Esophagus squamous epithelium (tissue), 5 donors: Measurements from ENCODE around the gene CCNDBP1. TPM values are rescaled to one million over a fixed set of nuclear protein-coding genes. Genes with fewer than 3 reads are reported as not detected.

Experiments used
- DNase-seq: peaks from one replicate; lab custom pipeline; 2025; lab: John Stamatoyannopoulos, UW
- H3K27ac ChIP-seq, 4 donors: fragments of 200-600 bp; sonication (generic); one replicate each; pipeline ENCODE4 v1.5.1; 2016 to 2019; ENCODE audit warnings: mild to moderate bottlenecking in 1 of 4
- H3K27me3 ChIP-seq, 4 donors: fragments of 200-600 bp; sonication (generic); 1 replicate in 3 of 4; 2 replicates in 1 of 4; pipeline versions ENCODE4 v1.5.1 to v1.6.0; 2017 to 2021; ENCODE audit warnings: antibody characterized with exemption in 1 of 4
- H3K36me3 ChIP-seq, 3 donors: fragments of 200-600 bp; sonication (generic); one replicate each; pipeline ENCODE4 v1.5.1; 2016 to 2019
- H3K4me1 ChIP-seq, 3 donors: fragments of 200-600 bp; sonication (generic); one replicate each; pipeline ENCODE4 v1.5.1; 2017 to 2019
- H3K4me3 ChIP-seq, 4 donors: fragments of 200-600 bp; sonication (generic); 1 replicate in 3 of 4; 2 replicates in 1 of 4; pipeline ENCODE4 v1.5.1; 2016 to 2019; ENCODE audit warnings: mild to moderate bottlenecking in 2 of 4, moderate library complexity in 1 of 4
- H3K9me3 ChIP-seq, 3 donors: fragments of 200-600 bp; sonication (generic); one replicate each; pipeline ENCODE4 v1.5.1; 2016 to 2019
- CTCF ChIP-seq, 6 experiments: fragments of 450-650 bp in 4 of 6; fragments of 200-600 bp in 2 of 6; sonication (generic) in 2 of 6; IDR thresholded peaks; one replicate each; pipeline ENCODE4 v1.5.1; 2016 to 2019; ENCODE audit warnings: antibody characterized with exemption in 6 of 6, mild to moderate bottlenecking in 4 of 6, moderate library complexity in 4 of 6
- POLR2A ChIP-seq, 4 donors: fragments of 450-650 bp; IDR thresholded peaks; one replicate each; pipeline ENCODE4 v1.6.1; 2017; ENCODE audit warnings: antibody characterized with exemption in 4 of 4, mild to moderate bottlenecking in 4 of 4, moderate library complexity in 3 of 4
- WGBS, 2 donors: methylation state at CpG; one replicate each; pipeline ENCODE4 v1.1.5; 2018; 5-methylcytosine and 5-hydroxymethylcytosine counted together
- intact Hi-C: fragments of 100-400 bp; cut with DNase I; formaldehyde crosslinking; loops from one replicate; pipeline ENCODE4 v1.15.0; 2022
- total RNA-seq, 4 donors: library from RNA; depleted of rRNA; stranded (reverse); fragments of >200 nt; gene quantifications; one replicate each; pipeline ENCODE4 v1.1.0, GENCODE V29; 2016
- donor health status: DM: yes; HTN: yes; CAD: no.

Gene CCNDBP1
- total RNA-seq, 4 donors from 2014 or later, result 36.5 to 78.4 (median 71.5) TPM

GRCh38 chr15:43214592-43215295 lies 29.5 kb downstream of the CCNDBP1 start:
- WGBS, 2 donors, result 57 to 95% methylated on average over 2 to 4 of the region's 6 CpGs
- Histone ChIP-seq H3K4me3 (no peak overlapping the region), H3K9me3 (no peaks in the 10 kb centered on the region), H3K27me3 (peaks cover 0 to 25% (median 0%) of the 10 kb centered on the region in 4 donors), H3K27ac (no peak overlapping the region), H3K4me1 (peaks cover 0 to 12% (median 5%) of the 10 kb centered on the region in 3 donors), H3K36me3 (no peaks in the 10 kb centered on the region)
- intact Hi-C loops, result no loop called here
- no peak for TF ChIP-seq POLR2A (IDR thresholded peaks at IDR 0.05)
- TF ChIP-seq CTCF (IDR thresholded peaks at IDR 0.05), result no peak
- DNase-seq, result no peak

- no peaks in the 10 kb centered on the region for H3K36me3 ChIP-seq
- no peaks in the 10 kb centered on the region for H3K9me3 ChIP-seq
- H3K4me1 ChIP-seq, result peaks cover 0 to 14% (median 5%) of the 10 kb centered on the region in 3 donors
- TF ChIP-seq CTCF (IDR thresholded peaks at IDR 0.05) (no peak), POLR2A (IDR thresholded peaks at IDR 0.05) (no peak)
- no peak for DNase-seq
- intact Hi-C loops, result no loop called here
- H3K4me3 ChIP-seq, result no peak overlapping the region
- 32 to 72% methylated on average over 4 to 7 of the region's 7 CpGs for WGBS, 2 donors
- peaks cover 0 to 25% (median 0%) of the 10 kb centered on the region in 4 donors for H3K27me3 ChIP-seq
- H3K27ac ChIP-seq, result no peak overlapping the region
Measured at GRCh38 chr15:43215961-43216360, 30.8 kb downstream of the CCNDBP1 start.

GRCh38 chr15:43218908-43219706 lies 33.9 kb downstream of the CCNDBP1 start:
- Histone ChIP-seq H3K4me3 (no peak overlapping the region), H3K9me3 (no peaks in the 10 kb centered on the region), H3K27ac (no peak overlapping the region), H3K4me1 (peaks cover 0 to 14% (median 5%) of the 10 kb centered on the region in 3 donors), H3K27me3 (peaks cover 0 to 15% (median 0%) of the 10 kb centered on the region in 4 donors), H3K36me3 (no peaks in the 10 kb centered on the region)
- no peak for DNase-seq
- TF ChIP-seq CTCF (IDR thresholded peaks at IDR 0.05) (peak in 4 of 6 experiments; percentile 5 to 41 (median 18)), POLR2A (IDR thresholded peaks at IDR 0.05) (no peak)
- intact Hi-C loops, result no loop called here
- WGBS, 2 donors, result 26 to 28% methylated on average over 9 to 11 of the region's 13 CpGs

DNA sequence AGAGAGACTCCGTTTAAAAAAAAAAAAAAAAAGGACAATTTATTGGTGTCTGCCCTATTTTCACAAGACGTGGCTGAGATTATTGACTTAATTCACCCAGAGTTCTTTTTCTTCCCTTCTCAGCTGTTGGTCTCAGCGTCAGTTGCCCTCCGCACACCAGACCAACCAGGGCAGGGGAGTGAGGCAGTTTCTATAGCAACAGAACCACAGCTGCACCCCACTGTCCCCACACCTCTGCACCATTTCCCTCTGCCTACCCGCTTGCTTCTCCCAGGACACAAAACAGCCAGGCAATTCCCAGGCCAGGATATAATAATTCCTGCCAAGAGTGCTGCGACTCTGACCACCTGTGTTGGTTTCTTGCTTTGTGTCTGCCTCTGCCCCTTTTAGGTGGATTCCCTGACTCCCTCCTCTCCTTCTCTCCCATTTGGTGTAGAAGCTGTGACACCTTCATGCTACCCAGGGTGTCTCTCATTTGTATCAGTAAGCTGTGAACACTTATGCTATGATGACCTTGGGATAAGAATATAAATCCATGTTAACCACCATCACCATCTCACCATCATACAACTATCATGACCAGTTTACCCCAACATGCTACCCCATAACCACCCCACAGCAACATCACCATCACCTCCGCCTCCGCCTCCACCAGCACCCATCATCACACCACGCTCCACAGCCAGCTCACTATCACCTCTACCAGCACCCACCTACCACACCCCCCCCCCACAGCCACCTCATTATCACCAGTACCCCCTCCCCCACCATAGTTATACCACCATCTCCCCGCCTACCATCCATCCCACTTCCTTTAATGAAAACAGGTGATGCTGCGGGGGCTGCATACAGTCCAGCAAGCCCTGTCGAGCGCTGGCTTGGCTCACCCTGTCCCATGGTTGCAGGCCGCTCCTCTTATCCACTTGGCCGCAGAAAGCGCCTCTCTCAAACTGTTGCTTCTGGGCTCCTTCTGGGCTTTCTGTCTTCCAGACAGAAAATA lies 35.0 kb downstream of the CCNDBP1 start:
- Histone ChIP-seq H3K27ac (no peak overlapping the region), H3K36me3 (no peaks in the 10 kb centered on the region), H3K27me3 (peaks cover 0 to 17% (median 0%) of the 10 kb centered on the region in 4 donors), H3K9me3 (no peaks in the 10 kb centered on the region), H3K4me1 (peaks cover 0 to 15% (median 5%) of the 10 kb centered on the region in 3 donors), H3K4me3 (no peak overlapping the region)
- 83% methylated on average over 11 to 14 of the region's 16 CpGs for WGBS, 2 donors
- TF ChIP-seq POLR2A (IDR thresholded peaks at IDR 0.05) (no peak), CTCF (IDR thresholded peaks at IDR 0.05) (no peak)
- intact Hi-C loops, result no loop called here
- DNase-seq, result no peak
